ENCODE results near the gene GPR65. TPM values are rescaled to one million over a fixed set of nuclear protein-coding genes. Genes with fewer than 3 reads are reported as not detected.

Gene GPR65
- total and polyA plus RNA-seq, 10 donors, result 9.4 to 28.6 (median 14.1) TPM

DNA sequence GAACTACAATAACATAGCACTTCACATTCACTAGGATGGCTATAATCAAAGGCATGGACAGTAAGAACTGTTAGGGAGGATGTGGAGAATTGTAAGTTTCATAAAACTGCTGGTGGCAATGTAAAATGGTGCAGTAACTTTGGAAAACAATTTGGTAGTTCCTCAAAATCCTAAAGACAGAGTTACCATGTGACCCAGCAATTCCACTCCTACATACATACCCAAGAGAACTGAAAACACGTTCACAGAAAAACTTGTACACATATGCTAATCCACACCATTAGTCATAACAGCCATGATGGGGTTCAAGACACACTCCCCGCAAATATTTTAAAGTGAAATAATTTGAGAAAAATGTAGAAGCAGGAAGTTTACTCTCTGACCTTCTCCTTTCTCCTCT is 43.7 kb upstream of the GPR65 start:
- Histone ChIP-seq H3K9me3 (no peaks in the 10 kb centered on the region), H3K27ac (peak overlapping the region in 3 of 8 donors; percentile 2 to 40 (median 12)), H3K36me3 (peaks cover 0 to 96% (median 16%) of the 10 kb centered on the region in 6 donors), H3K4me3 (no peak overlapping the region), H3K4me1 (no peaks in the 10 kb centered on the region), H3K27me3 (replicated peaks in 1 of 7) (no peaks in the 10 kb centered on the region)
- intact Hi-C loops (cut with DNase I; ENCODE audit: low total_unique reads), result no loop called here
- WGBS, 5 donors, result 87 to 96% (median 88%) methylated on average over 2 of the region's 2 CpGs
- TF ChIP-seq, protein P1, sequence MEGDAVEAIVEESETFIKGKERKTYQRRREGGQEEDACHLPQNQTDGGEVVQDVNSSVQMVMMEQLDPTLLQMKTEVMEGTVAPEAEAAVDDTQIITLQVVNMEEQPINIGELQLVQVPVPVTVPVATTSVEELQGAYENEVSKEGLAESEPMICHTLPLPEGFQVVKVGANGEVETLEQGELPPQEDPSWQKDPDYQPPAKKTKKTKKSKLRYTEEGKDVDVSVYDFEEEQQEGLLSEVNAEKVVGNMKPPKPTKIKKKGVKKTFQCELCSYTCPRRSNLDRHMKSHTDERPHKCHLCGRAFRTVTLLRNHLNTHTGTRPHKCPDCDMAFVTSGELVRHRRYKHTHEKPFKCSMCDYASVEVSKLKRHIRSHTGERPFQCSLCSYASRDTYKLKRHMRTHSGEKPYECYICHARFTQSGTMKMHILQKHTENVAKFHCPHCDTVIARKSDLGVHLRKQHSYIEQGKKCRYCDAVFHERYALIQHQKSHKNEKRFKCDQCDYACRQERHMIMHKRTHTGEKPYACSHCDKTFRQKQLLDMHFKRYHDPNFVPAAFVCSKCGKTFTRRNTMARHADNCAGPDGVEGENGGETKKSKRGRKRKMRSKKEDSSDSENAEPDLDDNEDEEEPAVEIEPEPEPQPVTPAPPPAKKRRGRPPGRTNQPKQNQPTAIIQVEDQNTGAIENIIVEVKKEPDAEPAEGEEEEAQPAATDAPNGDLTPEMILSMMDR (IDR thresholded peaks at IDR 0.05 in 8 of 11, conservative IDR thresholded peaks at IDR 0.05 in 3 of 11), result no peak
- no peak for TF ChIP-seq POLR2AphosphoS5 (IDR thresholded peaks at IDR 0.05)
- no peak for TF ChIP-seq POLR2A (IDR thresholded peaks at IDR 0.05)
- DNase-seq, result no peak

DNA sequence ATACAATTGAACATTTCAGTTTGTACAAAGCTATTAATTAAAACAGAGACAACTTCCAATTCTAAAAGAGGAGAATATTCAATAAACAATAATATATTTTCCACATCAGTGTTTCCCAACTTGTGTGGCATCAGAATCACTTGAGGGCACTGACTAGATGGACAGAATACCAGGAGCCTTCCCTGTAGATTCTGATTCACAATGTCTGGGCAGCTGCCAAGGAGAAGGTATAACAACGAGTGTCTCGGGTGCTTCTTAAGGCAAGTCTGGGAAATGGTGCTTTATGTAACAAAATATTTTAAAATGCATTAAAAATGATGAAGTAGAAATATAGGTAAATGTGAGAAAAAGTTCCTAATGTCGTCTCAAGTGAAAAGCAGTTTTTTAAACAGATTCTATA is 38.1 kb upstream of the GPR65 start:
- Histone ChIP-seq H3K36me3 (peaks cover 0 to 84% (median 13%) of the 10 kb centered on the region in 6 donors), H3K4me1 (no peaks in the 10 kb centered on the region), H3K4me3 (no peak overlapping the region), H3K27ac (no peak overlapping the region), H3K9me3 (no peaks in the 10 kb centered on the region), H3K27me3 (replicated peaks in 1 of 7) (no peaks in the 10 kb centered on the region)
- no peak for TF ChIP-seq POLR2A (IDR thresholded peaks at IDR 0.05)
- TF ChIP-seq, protein P1 (IDR thresholded peaks at IDR 0.05 in 8 of 11, conservative IDR thresholded peaks at IDR 0.05 in 3 of 11), result no peak
- no peak for DNase-seq
- 92 to 98% (median 93%) methylated on average over 3 of the region's 3 CpGs for WGBS, 5 donors
- intact Hi-C loops (cut with DNase I; ENCODE audit: low total_unique reads), result no loop called here

DNA sequence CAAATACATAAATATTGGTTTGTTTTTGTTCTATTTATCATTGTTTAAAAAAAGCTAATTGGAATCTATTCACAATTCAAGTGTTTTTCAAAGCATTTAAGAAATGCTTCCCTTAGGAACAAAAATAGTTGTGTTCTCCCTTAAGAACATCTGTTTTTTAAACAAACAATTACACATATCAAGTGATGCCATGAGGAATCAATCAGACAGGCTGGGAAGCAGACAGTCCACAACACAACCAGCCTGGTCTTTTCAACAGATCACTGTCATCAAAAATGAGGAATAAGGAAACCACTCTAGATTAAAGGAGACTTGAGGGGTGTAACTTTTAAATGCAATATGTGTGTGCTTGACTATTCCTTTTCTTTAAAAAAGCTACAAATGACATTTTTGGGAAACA is 37.4 kb upstream of the GPR65 start:
- Histone ChIP-seq H3K4me1 (no peaks in the 10 kb centered on the region), H3K27me3 (replicated peaks in 1 of 7) (no peaks in the 10 kb centered on the region), H3K27ac (no peak overlapping the region), H3K36me3 (peaks cover 0 to 83% (median 12%) of the 10 kb centered on the region in 6 donors), H3K9me3 (no peaks in the 10 kb centered on the region), H3K4me3 (no peak overlapping the region)
- DNase-seq, result no peak
- TF ChIP-seq POLR2A (IDR thresholded peaks at IDR 0.05) (no peak), POLR2AphosphoS5 (IDR thresholded peaks at IDR 0.05) (no peak)
- TF ChIP-seq, protein P1 (IDR thresholded peaks at IDR 0.05 in 8 of 11, conservative IDR thresholded peaks at IDR 0.05 in 3 of 11), result no peak
- intact Hi-C loops (cut with DNase I; ENCODE audit: low total_unique reads), result no loop called here

GRCh38 chr14:87971010-87971409 is 33.9 kb upstream of the GPR65 start:
- no peak overlapping the region for H3K27ac ChIP-seq
- DNase-seq, result no peak
- no peak overlapping the region for H3K4me3 ChIP-seq
- H3K4me1 ChIP-seq, result no peaks in the 10 kb centered on the region
- intact Hi-C loops (cut with DNase I; ENCODE audit: low total_unique reads), result no loop called here
- WGBS, 5 donors, result 73 to 86% (median 82%) methylated on average over 2 of the region's 2 CpGs
- TF ChIP-seq, protein P1 (IDR thresholded peaks at IDR 0.05 in 8 of 11, conservative IDR thresholded peaks at IDR 0.05 in 3 of 11), result no peak
- TF ChIP-seq POLR2A (IDR thresholded peaks at IDR 0.05) (no peak), POLR2AphosphoS5 (IDR thresholded peaks at IDR 0.05) (no peak)
- no peaks in the 10 kb centered on the region for H3K9me3 ChIP-seq
- H3K27me3 ChIP-seq (replicated peaks in 1 of 7), result no peaks in the 10 kb centered on the region
- peaks cover 0 to 76% (median 13%) of the 10 kb centered on the region in 6 donors for H3K36me3 ChIP-seq

Measured in spleen (tissue), 11 donors.